SIG-M5 (cell line): ENCODE results near the gene SLC6A6.

Source experiments
- DNase-seq: peaks from one replicate; lab custom pipeline; 2025; lab: John Stamatoyannopoulos, UW

The SLC6A6 gene

DNA sequence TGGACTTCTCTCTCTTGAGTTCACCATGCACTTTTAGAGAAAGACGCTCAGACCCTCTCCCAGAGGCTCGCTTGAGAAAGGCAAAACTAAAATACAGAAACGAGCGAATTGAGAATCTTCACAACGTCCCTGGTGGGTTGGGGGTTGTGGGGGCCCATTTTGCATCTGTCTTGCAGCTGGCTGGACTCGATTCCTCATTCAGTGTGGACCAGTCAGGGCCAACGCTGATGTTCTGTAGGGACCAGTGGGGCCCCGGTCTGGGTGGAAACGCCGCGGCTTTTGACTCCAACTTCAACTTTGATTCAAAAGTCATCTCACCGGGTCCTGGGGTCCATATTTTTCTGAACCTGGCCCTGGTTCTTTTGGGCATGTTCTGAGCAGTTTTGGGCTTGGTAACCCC is 68.1 kb downstream of the SLC6A6 start:
- no peak for DNase-seq

DNA sequence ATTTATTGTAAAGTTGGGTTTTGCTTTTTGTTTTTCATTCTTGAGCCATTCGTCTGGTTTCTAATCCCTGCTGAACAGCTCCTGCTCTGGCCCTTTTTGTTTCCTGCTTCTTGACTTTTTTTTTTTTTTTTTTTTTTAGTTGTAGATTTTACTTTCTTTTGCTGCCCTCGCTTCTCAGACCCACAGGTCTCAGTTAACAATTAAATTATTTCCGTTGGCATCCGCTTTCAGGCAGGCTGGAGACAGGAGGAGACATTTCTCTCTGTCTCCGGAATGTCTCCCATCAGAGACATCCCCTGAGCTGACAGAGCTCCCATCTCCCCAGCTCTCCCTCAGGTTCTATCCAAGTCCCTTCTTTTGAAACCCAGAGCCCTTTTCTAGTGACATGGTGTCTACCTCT is 68.6 kb downstream of the SLC6A6 start:
- DNase-seq = no peak

DNA sequence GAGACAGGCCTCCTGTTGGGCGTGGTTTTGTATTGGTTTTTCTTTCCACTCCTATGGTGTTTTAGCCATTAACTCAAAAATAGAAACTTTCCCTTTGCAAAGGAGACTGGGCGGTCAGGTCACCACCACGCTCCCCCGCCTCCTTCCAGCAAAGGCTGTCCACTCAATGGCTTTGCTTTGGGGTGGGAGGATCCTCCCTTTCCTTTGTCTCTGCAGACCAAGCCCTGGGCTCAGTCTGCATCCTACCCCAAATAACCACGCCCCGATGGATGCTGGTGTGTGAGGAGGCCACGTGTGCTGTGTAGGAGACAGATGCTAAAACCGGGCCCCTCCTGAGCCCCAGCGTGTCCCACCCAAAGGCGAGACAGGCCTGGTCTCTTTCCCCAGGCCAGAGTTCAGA is 69.3 kb downstream of the SLC6A6 start:
- no peak for DNase-seq

DNA sequence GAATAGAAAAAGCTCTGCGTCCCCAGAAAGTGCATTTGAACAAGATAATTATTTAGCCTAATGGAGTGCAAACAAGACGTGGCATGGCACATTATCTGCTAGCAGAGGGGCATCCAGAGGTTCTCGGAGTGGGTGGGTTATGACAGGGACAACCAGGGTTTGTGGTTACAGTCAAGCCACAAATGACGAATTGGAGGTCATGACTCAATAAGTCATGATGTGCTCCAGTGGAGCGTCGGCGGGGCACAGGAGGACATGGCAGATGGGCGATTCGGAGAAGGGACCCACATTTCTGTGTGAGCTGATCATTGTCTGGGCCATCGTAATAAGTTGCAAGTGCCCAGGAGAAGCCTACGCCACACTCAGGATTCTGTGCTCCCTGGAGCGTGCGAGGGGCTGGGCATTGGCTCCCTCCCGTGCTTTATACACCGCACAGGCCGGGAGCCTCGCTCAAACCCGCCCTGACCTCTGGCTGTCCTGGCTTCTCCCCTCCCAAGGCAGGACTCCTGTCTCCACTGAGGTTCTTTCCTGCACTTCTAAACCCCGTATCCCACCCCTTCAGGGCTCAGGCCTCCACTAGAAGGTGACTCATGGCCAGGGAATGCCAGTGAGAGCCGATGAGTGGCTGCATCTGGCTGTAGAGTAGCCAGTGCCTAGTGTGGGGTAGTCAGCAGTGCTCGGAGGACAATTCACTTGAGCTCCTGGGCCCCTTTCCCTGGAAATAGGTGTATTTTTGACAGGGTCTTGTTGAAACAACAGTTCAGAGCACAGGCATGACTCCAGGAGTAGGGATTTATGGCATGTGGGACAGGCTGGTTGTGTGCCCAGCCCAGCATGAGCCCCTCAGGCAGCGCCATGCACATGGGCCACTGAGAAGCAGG is 70.3 kb downstream of the SLC6A6 start:
- DNase-seq = no peak

DNA sequence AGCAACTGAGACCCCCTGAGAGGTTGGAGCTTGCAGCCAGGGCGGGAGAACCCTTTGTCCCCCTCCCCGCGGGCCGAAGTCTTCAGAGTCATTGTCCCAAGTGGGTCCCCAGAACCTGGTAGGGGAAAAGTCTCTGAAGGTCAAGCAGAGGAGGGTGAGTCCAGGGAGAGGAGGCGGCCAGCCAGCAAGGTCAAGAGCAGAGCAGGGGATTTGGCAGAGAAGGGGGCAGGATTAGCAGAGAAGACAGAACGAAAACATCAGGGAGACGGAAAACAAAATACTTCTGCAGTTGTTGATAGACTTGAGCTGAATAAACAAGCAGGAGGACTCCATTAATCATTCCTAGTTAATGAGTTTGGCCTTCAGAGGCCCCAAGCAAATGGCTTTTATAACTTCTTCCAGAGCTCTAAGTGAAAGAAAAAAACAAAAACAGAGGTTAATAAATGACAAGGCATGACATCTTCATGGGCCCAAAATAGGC is 71.0 kb downstream of the SLC6A6 start:
- DNase-seq = no peak

DNA sequence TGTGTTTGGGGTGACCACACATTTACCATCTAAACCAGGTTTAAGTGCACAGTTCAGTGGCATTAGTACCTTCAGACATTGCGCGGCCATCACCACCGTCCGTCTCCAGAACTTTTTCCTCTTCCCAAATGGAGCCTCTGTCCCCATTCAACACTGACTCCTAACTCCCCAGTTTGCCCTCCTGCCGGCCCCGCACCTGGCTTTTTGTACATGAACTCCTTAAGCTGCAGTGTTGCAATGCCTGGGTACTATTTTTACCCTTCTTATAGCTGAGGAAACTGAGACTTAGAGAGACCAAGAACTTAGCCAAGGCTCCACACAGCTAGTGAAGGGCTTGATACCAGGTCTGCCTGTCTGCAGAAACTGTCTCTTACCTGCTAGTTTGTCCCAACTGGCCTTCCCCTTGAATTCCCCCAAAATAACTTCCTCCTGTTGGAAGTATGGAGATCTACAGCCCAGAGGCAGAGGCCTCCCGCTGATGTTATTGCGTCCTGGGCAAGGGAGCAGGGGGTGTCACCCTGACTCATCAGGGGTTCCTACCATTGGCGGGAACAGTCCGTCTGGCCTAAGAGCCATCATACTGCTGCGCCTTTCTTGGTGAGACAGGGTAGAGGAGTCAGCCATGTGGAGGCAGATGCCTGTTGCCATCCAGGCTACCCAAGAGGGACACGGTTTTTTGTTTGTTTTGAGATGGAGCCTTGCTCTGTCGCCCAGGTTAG is 72.1 kb downstream of the SLC6A6 start:
- DNase-seq = no peak

DNA sequence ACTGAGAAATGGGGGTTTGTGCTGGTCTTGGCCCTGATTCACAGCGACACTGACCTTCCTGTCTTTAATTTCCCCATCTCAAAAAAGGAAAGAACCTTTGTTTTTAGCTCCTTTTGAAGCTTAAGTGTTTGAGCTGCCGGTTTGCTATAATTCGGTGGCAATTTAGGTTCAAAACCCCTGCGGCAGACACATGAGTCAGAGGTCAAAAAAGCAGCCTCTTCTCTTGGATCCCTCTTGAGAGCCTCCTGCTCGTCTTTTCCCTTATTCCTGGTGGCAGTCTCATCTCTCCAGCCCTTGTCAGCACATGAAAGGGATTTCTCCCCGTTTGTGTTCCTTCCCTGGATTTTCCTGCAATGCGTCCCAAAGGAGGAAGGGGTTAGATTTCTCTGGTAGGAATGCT is 73.2 kb downstream of the SLC6A6 start:
- DNase-seq = no peak

DNA sequence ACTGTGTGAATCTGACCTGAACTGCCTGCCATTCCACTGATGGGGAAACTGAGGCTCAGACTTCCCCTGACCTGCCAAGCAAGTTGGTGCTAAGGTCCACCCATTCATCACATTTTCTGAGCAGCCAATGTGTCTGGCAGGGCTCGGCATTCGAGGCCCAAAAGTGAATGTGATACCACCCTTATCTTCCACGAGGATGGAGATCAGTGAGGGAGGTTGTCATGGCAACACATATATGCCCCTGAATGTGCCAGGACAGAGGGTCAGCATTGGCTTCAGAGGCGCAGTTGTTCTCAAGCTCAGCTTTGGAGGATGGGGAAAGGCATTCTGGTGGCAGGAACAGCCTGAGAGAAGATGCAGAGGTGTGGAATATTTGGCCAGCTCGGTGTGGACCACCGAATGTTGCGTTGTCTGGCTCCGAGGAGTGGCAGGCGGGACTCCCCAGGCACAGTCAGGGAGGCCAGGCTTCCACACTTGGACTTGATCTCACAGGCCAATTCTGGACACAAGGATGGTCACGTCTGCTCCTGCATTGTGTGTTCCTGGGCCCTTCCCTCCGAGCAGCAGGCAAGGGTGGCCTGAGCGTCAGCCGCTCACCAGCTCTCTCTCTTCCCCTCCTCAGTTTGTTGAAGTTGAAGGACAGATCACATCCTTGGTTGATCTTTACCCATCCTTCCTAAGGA is 74.3 kb downstream of the SLC6A6 start:
- no peak for DNase-seq

DNA sequence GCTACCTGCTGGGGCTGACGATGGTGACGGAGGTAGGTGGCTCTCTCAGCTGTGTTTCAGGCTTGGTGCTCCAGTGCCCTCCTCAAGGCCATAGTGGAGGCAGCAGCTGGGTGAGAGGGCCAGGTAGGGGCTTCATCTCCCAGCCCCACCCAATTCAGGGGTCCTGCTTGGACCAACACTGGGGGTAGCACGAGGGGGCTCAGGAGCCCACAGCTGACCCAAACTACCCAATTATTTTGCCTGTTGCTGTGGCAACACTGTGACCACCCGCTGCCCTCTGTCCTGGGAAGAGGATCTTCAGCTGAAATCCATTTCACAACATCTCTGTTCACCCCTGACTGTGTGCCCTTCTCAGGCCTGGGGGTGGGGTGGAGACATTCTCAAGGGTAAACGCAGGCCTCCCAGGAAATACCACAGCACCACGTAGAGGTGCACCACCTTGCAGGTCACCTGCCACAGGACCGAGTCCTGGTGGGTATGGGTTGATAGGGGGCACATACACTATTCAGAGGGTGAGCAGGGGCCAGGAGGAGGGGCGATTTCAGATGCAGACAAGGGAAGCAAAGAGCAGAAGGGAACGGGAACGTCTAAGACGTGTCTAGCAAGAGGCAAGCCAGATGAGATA is 75.0 kb downstream of the SLC6A6 start:
- DNase-seq = no peak

DNA sequence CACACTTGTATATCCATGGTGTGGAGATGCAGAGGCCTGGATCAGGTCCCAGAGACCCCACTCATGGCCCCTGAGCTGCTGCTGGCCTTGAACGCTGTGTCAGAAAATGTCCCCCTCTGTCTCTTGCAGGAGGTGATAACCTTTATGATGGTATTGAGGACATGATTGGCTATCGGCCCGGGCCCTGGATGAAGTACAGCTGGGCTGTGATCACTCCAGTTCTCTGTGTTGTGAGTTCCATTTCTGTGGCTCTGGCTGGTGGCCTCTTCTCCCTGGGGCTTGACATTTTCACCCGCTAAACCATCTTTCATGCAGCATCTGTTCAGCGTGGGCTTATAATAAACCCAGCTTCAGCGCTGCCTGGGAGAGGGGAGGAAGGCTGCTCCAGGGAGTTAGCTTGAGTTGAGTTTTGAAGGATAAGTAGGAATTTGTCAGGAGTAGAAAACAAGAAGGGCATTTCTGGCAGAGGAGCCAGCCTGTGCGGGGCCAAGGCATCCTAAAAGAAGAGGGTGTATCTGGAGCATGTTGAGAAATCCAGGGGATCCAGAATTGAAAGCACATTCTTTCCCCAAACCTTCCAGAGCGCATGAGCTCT is 76.6 kb downstream of the SLC6A6 start:
- DNase-seq = no peak

DNA sequence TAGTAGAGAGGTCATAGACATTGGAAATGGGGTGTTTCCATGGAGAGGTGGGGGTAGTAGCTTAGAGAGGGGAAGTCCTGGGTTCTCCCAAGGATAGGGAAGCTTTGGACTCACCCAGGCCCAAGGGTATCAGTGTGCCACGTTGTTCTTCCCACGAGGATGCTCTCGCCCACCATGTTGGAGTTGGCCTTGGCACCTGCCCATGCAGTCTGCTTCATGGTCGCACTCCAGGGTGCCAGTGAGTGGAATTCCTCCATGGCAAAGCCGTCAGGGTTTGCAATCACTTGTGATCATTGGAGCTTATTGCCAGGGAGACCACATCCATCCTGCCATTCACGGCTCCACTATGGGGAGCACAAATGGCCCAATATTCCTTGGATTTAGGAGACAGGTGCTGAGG is 77.2 kb downstream of the SLC6A6 start:
- no peak for DNase-seq

DNA sequence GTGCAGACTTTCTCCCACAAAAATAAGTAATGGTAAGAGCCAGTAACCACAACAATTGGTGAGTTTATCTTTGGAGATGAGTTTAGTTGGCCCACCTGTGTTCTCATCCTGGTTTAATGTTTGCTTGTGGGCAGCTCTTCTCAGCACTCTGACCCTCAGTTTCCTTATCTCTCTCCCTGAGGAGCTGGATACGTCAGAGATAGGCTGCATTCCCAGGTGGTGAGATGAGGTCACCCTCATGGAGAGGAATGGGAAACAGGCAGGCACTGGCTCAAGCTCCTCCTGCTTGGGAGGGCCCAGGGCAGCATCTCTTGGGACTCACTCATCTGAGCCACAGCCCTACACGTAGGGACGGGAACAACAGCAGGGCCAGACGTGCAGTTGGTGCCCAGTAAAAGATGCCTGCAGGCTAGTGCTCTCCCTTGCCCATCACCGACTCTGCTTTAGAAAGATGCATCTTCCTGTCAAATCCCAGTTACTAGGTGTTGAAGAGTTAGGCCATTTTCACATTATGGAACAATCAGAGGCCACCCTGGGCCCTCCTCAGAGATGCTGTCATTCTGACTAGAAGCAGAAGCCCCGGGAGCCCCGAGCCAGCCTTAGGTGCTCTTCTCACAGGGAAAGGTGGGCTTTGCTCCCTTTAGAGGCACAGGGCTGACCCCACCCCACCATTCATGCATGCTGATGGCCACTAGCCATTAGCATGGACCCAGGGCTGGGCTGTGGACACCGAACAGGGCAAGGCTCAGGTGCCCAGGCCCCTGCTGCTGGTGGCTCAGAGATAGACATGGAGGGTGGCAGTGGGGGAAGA is 78.0 kb downstream of the SLC6A6 start:
- DNase-seq = no peak

DNA sequence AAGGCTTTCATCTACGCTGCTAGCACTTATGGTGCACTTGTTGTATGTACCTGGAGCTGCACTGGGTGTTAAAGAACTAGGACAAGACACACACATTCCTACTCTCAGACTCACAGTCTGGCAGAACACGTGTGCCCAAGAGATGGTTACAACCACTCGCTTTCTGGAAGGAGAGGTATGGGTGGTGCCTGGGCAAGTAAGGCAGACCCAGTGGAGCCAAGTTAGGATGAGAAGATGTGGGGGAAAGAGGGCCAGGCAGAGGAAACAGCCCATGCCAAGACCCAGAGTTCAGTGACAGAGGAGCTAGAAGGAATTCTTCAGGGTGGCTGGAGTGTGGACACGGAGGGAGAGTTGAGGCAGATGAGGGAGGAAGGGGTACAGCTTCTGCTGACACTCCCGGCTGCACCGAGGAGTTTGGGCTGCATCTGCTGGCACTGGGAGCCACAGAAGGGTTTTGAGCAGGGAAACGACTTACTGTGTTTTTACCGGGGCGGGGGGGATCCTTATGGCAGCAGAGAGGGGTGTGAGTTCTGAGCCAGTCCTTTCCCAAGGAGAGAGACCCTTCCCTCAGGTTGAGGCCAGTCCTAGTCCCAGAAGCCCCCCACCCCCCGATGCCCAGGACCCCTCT is 78.7 kb downstream of the SLC6A6 start:
- no peak for DNase-seq

DNA sequence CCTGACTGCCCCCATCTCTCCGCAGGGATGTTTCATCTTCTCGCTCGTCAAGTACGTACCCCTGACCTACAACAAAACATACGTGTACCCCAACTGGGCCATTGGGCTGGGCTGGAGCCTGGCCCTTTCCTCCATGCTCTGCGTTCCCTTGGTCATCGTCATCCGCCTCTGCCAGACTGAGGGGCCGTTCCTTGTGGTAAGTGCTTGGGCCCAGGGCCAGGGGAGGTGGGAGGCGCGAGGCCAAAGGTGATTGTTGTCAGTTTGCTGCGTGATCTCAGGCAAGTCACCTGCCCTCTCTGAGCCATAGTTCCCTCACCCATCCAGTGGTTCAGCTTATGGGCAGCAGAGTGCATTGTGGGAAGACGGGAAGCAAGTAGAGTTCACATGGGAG is 79.2 kb downstream of the SLC6A6 start:
- no peak for DNase-seq

DNA sequence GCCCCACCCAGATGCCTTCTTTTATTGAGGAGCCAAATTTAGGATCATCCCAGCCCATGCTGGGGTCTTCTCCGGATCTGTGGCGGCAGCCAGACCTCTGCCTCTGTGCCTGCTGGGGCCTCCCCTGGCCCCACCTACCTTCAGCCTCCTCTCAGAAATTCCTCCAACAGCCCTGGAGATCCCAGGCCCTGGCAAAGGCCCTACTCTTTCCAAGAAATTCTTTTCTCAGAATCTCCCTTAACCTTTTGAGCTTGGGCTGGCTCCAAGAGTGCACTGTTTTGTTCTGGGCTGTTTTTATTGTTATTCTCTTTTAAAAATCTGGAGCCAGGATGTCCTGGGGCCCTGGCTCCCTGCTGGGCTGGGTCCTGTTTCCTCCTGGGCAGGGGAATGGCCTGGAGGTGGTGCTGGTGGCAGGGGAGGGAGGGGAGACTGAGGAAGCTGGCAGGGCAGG is 79.9 kb downstream of the SLC6A6 start:
- no peak for DNase-seq

DNA sequence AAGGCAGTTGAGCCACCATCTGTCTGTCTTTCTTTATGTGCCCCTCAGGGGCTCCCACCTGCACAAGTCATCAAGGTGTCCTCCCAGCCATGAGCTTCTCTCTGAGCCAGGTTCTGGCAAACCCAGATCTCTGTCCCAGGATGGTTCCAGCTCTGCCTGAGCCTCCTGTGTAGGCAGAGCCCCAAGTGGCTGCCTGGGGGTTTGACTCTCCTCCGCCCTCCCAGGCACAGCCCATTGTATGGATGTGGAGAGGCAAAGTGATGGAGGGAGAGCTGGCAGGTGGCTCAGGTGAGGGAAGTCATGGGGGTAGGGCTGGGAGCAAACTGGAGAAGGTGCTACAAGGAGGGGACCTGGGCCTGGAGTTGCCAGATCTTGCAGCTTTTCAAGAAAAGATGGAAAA is 80.9 kb downstream of the SLC6A6 start:
- no peak for DNase-seq

DNA sequence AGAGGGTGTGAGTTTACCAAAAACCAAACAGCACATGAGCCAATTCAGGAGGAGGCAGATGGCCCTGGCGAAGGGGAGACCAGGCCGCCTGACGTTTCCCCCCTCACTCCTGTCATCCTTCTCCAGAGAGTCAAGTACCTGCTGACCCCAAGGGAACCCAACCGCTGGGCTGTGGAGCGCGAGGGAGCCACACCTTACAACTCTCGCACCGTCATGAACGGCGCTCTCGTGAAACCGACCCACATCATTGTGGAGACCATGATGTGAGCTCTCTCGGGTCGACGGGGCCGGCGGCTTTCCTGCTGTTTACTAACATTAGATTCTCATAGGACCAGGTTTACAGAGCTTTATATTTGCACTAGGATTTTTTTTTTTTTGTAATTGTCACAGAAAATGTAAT is 82.3 kb downstream of the SLC6A6 start:
- DNase-seq = no peak

DNA sequence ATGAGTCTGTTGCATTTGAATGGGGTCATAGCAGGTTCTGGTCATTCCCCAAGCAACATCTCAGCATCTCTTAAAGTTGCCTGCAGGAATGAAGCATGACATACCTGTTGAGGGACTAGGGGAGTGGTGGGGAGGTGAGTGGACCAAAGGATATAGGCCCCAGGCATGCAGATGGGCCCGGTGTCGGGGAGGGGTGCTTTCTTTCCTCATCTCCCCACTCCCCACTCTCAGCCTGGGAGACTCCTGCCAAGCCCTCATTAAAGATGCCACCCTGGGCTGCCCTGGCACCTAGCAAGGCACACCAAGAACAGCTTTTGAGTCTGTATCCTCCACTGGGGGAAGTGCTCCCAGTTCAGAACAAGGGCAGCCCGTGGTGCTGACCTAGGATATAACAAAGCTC is 83.6 kb downstream of the SLC6A6 start:
- DNase-seq = no peak

DNA sequence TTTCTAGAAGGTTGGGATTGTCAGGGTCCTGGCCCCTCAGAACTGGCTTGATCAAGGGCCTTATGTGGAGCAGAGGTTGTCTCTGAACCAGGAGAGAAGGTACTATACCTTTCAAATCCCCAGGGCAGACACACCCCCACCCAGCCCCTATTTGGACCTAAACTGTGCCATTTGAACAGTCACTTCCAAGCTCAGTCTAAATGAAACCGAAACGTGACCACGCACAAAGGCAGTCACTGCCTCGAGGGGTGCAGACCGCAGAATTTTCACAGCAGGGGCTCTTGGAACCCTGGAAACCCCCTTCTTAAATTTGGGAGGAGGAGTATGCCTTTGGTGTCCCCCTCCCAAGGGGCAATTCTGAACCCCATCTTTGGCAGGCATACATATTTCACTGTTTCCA is 84.1 kb downstream of the SLC6A6 start:
- no peak for DNase-seq

DNA sequence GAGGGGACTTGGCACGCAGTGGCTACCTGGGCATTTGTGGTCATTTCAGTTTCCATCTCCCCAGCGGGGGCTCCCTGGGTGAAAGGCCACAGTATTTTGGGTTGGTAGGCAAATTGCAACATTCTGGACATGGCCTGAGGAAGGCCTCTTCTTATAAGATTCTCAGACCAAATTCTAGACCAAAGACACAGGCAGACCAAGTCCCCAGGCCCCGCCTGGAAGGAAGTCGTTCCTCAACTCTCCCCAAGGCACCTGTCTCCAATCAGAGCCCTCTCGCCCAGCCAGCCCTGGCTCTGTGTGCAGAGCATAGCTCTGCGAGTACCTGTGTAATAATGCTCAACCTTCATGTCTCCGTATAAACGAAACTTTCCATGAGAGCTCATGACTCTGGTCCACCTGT is 84.7 kb downstream of the SLC6A6 start:
- no peak for DNase-seq

DNA sequence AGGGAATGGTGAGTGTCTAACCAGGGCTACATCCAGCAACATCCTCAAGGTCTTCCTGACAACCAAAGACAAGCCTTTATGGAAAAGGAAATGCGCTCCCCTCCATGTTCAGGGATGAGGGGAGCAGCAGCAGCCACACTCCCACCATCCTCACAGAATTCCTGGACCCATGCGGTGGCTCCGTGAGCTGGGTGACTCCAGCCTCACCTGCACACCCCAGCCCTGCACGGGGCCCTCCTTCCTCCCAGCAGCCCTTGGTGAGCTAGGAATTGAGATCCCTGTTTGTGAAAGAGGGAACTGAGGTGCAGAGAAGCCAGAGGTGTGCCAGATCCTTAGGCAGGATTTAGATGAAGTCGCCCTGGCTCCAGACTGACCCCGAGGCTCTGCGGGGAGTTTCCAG is 85.4 kb downstream of the SLC6A6 start:
- no peak for DNase-seq
